Natural killer cell (primary cell): Measurements from ENCODE around the gene NDE1. TPM values are rescaled to one million over a fixed set of nuclear protein-coding genes. Genes with fewer than 3 reads are reported as not detected.

ENCODE experiments used
- ATAC-seq, 3 donors: fragments of 150-1000 bp in 2 of 3; fragments of 200-7000 bp in 1 of 3; cut with Tn5 transposase; 1 replicate in 1 of 3; 2 replicates in 2 of 3; pipeline ENCODE4 v1.10.0; 2021; ENCODE audit warnings: mild to moderate bottlenecking in 2 of 3, moderate library complexity in 2 of 3
- DNase-seq, 2 donors: peaks; one replicate each; pipeline versions ENCODE4 v3.0.0 to v3.0.0-alpha.2; 2013 to 2021; ENCODE audit warnings: mixed read lengths in 1 of 2
- H3K27ac ChIP-seq: one replicate; pipeline ENCODE4 v1.5.1; 2013; ENCODE audit warnings: mild to moderate bottlenecking, low read length
- H3K27me3 ChIP-seq: one replicate; pipeline ENCODE4 v1.6.1; 2013; ENCODE audit warnings: low read length; ENCODE audit not compliant: control insufficient read depth, insufficient read depth
- H3K36me3 ChIP-seq: one replicate; pipeline ENCODE4 v1.6.1; 2013; ENCODE audit warnings: low read length; ENCODE audit not compliant: control insufficient read depth, insufficient read depth
- H3K4me1 ChIP-seq: one replicate; pipeline ENCODE4 v1.6.1; 2013; ENCODE audit warnings: low read length; ENCODE audit not compliant: control insufficient read depth, insufficient read depth
- H3K4me3 ChIP-seq: one replicate; pipeline ENCODE4 v1.5.1; 2013; ENCODE audit warnings: low read length
- H3K9me3 ChIP-seq: one replicate; pipeline ENCODE4 v1.6.1; 2013; ENCODE audit warnings: low read length; ENCODE audit not compliant: control insufficient read depth, insufficient read depth
- H3K27ac Mint-ChIP-seq, 2 donors: one replicate each; pipeline ENCODE4 v1.8.0; 2022; ENCODE audit warnings: mild to moderate bottlenecking in 2 of 2, mixed read lengths in 2 of 2, moderate library complexity in 1 of 2
- H3K27me3 Mint-ChIP-seq, 2 donors: one replicate each; pipeline ENCODE4 v1.8.0; 2022; ENCODE audit warnings: low read depth in 2 of 2, mixed read lengths in 2 of 2
- H3K36me3 Mint-ChIP-seq: one replicate; pipeline ENCODE4 v1.8.0; 2022; ENCODE audit warnings: mixed read lengths
- H3K4me1 Mint-ChIP-seq, 2 donors: one replicate each; pipeline ENCODE4 v1.8.0; 2022; ENCODE audit warnings: mixed read lengths in 2 of 2
- H3K4me3 Mint-ChIP-seq: one replicate; pipeline ENCODE4 v1.8.0; 2022; ENCODE audit warnings: mild to moderate bottlenecking, moderate library complexity, mixed read lengths
- H3K9me3 Mint-ChIP-seq, 2 donors: one replicate each; pipeline ENCODE4 v1.8.0; 2022; ENCODE audit warnings: mixed read lengths in 2 of 2
- CTCF ChIP-seq: fragments of 200-600 bp; IDR thresholded peaks from one replicate; pipeline ENCODE4 v1.8.0; 2022; ENCODE audit warnings: antibody characterized with exemption
- WGBS: methylation state at CpG from one replicate; pipeline ENCODE4 v1.1.7; 2013; ENCODE audit warnings: missing lambda C conversion rate; ENCODE audit not compliant: insufficient coverage; 5-methylcytosine and 5-hydroxymethylcytosine counted together
- intact Hi-C: fragments of 100-400 bp; cut with micrococcal nuclease; formaldehyde crosslinking; loops from one replicate; pipeline ENCODE4 v1.14.2; 2022
- total RNA-seq, 4 donors: library from RNA; stranded (reverse); fragments of 120-200 nt in 1 of 4; gene quantifications; one replicate each; pipeline versions ENCODE4 v1.2.3 to v1.2.4, GENCODE V29; 2013 to 2022

The NDE1 gene
- total RNA-seq, 3 donors from 2014 or later (not counting 1 experiment from before 2014, with no cell fraction given), result 104 to 118 (median 114) TPM

GRCh38 chr16:15743657-15744056 is 93.6 kb downstream of the NDE1 start:
- TF ChIP-seq CTCF, result no peak
- no peaks in the 10 kb centered on the region for H3K4me1 ChIP-seq
- no peaks in the 10 kb centered on the region for H3K27me3 Mint-ChIP-seq
- no peak overlapping the region for H3K4me3 Mint-ChIP-seq
- peaks cover 7% of the 10 kb centered on the region for H3K36me3 ChIP-seq
- no peak overlapping the region for H3K27ac ChIP-seq
- H3K9me3 ChIP-seq, result peaks cover 6% of the 10 kb centered on the region
- DNase-seq (no peak), ATAC-seq (no peak)
- WGBS, result 100% methylated on average over 1 of the region's 1 CpG
- H3K36me3 Mint-ChIP-seq, result no peaks in the 10 kb centered on the region
- H3K4me1 Mint-ChIP-seq, result no peaks in the 10 kb centered on the region
- H3K4me3 ChIP-seq, result no peak overlapping the region
- H3K9me3 Mint-ChIP-seq, result peaks cover 0 to 2% of the 10 kb centered on the region in 2 donors
- H3K27me3 ChIP-seq, result no peaks in the 10 kb centered on the region
- intact Hi-C loops, result no loop called here
- no peak overlapping the region for H3K27ac Mint-ChIP-seq

GRCh38 chr16:15746332-15746731 is 96.3 kb downstream of the NDE1 start:
- peaks cover 0 to 4% of the 10 kb centered on the region in 2 donors for H3K4me1 Mint-ChIP-seq
- Histone ChIP-seq H3K27me3 (no peaks in the 10 kb centered on the region), H3K4me3 (no peak overlapping the region), H3K4me1 (no peaks in the 10 kb centered on the region), H3K36me3 (peaks cover 4% of the 10 kb centered on the region), H3K9me3 (no peaks in the 10 kb centered on the region), H3K27ac (no peak overlapping the region)
- DNase-seq, result no peak
- no peak overlapping the region for H3K4me3 Mint-ChIP-seq
- no peaks in the 10 kb centered on the region for H3K36me3 Mint-ChIP-seq
- 95% methylated on average over 6 of the region's 6 CpGs for WGBS
- intact Hi-C loops, result no loop called here
- no peak for TF ChIP-seq CTCF
- peaks cover 0 to 2% of the 10 kb centered on the region in 2 donors for H3K9me3 Mint-ChIP-seq
- no peak for ATAC-seq
- H3K27me3 Mint-ChIP-seq, result no peaks in the 10 kb centered on the region
- H3K27ac Mint-ChIP-seq, result no peak overlapping the region

- ATAC-seq (no peak), DNase-seq (no peak)
- no peak for TF ChIP-seq CTCF
- peaks cover 0 to 4% of the 10 kb centered on the region in 2 donors for H3K4me1 Mint-ChIP-seq
- no peak overlapping the region for H3K4me3 ChIP-seq
- no peaks in the 10 kb centered on the region for H3K36me3 Mint-ChIP-seq
- H3K36me3 ChIP-seq, result peaks cover 4% of the 10 kb centered on the region
- no peaks in the 10 kb centered on the region for H3K4me1 ChIP-seq
- no peaks in the 10 kb centered on the region for H3K27me3 ChIP-seq
- no peaks in the 10 kb centered on the region for H3K9me3 Mint-ChIP-seq
- H3K27ac ChIP-seq, result no peak overlapping the region
- no peaks in the 10 kb centered on the region for H3K27me3 Mint-ChIP-seq
- H3K27ac Mint-ChIP-seq, result no peak overlapping the region
- WGBS, result 97% methylated on average over 14 of the region's 14 CpGs
- H3K9me3 ChIP-seq, result no peaks in the 10 kb centered on the region
- H3K4me3 Mint-ChIP-seq, result no peak overlapping the region
- intact Hi-C loops, result no loop called here
Measured at GRCh38 chr16:15747937-15748336, 97.9 kb downstream of the NDE1 start.

GRCh38 chr16:15748654-15749053 is 98.6 kb downstream of the NDE1 start:
- Histone ChIP-seq H3K27ac (no peak overlapping the region), H3K36me3 (peaks cover 1% of the 10 kb centered on the region), H3K4me3 (no peak overlapping the region), H3K9me3 (no peaks in the 10 kb centered on the region), H3K4me1 (no peaks in the 10 kb centered on the region), H3K27me3 (no peaks in the 10 kb centered on the region)
- Mint-ChIP-seq H3K9me3 (no peaks in the 10 kb centered on the region), H3K4me1 (peaks cover 0 to 4% of the 10 kb centered on the region in 2 donors), H3K36me3 (no peaks in the 10 kb centered on the region), H3K4me3 (no peak overlapping the region), H3K27me3 (no peaks in the 10 kb centered on the region), H3K27ac (no peak overlapping the region)
- intact Hi-C loops, result no loop called here
- WGBS, result 91% methylated on average over 2 of the region's 2 CpGs
- no peak for ATAC-seq
- no peak for TF ChIP-seq CTCF
- DNase-seq, result no peak
